NCI-H2227 treated with DMSO at 0.1 percent for 48 hours (cell line): ENCODE measurements around the gene UST.
"Not testable (repeated sequence)": the region's sequence is repeated elsewhere in the genome, so short reads cannot be mapped to it uniquely, and the experiment has no call there.

Experiments used
- DNase-seq: peaks from one replicate; lab custom pipeline; 2025; lab: John Stamatoyannopoulos, UW

UST gene

DNA sequence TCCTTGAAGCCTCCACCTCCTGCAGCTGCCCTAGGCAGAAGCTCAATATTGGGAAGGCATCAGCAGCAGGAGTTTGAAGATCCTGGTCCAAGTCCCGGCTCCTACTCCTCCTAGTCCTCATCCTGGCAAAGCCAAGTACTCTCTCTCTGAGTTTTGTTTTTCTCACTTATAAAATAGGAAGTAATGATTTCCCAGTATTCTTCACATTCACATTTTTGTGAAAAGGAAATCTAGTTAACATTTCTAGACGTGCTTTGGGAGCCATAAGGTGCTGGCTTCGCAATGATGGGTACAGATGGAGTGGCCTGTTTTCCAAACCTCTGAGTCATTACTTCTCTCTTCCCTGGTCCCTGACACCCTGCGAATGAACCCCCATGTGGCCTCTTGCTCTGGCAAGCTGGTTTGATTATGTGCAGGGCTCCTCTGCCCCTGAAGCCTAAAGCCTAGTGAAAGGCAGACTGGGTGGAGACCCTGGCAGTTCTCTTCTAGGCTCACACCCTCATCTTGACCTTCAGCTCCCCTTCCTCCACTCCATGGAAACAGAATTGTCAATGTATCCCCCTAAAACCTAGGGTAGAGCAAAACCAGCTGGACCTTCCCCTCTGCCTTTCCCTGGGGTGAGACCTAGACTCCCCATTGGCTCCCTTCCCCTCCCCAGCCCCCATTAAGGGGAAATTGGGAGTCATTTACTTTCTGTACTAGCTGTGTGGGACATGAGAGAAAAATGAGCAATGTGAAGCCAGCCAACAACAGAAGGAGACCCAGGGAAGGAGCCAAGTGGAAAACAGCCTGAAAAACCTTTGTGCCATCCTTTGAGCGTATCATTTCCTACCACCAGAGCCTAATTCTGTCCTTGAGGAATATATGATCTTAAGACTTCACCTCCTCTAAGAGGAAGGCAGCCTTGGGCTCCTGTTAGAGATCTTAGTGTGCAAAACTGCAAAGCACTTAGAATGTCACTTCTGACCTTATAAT, 158.4 kb downstream of the UST start:
- no peak for DNase-seq

DNA sequence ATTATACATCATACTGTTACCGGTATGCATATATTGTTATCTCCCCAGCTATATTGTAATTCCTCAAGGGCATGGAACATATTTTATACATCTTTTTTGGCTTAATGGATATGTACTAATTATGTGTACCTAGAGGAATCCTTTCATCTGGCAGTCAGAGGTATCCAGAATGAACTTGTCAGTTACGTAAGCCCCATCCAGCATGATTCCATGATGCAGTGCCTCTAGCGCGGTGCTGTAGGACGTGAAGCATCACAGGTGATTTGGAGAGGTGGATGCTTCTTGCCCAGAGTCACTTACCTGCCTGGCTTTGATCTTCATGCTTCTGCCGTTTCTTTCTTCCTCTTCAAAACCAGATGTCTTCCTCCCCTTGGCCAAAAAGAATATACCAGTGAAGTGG, 159.1 kb downstream of the UST start:
- DNase-seq: no peak

DNA sequence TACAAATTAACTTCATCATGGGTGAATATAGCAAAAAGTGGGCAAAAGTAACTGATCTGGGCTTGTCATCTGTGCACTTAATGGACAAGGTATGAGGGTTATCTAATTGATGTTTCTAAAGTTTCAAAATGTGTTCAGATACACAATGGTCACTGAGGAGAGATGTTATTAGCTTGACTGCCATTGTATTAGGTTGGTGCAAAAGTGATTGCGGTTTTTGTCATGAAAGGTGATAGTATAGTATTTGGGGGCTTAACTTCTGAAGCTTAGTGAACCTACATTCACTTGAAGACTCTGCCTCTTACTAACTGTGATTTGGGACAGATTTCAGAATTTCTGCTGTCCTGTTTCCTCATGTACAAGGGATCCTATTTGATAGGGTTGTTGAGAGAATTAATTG, 159.6 kb downstream of the UST start:
- no peak for DNase-seq

DNA sequence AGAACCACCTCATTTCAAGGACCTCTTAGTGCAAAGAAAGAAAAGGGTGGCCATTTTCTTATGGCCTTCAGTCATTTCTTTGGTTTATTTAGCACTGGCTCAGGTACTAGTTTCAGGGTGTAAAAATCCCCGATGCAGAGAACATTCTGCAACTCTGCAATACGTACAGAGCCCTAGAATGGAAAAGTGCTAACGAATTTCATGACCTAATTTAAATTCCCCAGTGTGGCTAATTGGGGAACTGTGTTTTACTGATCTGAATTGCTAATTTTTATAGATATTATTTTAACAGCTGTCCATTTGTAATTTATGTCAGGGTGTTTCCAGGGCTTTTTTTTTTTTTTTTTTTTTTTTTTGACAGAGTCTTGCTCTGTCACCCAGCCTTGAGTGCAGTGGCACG, 160.7 kb downstream of the UST start:
- no peak for DNase-seq

GRCh38 chr6:148912252-148912651, 165.4 kb downstream of the UST start:
- DNase-seq: no peak

GRCh38 chr6:148915810-148916209, 169.0 kb downstream of the UST start:
- no peak for DNase-seq

DNA sequence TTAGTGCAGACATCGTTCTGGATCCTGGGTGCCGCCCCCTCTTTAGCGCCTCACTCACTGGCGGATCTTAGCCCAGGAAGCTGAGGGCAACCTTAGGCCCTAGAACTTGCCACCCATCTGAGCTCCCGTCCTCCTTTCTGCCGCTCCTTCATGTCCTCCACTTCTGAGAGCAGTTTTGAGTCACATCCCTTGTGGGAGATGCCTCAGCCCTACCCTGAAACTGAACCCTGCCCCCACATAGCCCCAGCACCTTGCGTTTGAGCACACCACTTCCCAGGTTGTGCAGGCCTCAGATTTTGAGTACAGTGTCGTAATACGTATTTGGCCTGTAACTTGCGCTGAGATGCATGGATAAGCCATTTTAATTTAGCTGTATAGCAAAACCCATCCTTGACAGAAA, 169.7 kb downstream of the UST start:
- DNase-seq: not testable (repeated sequence)

DNA sequence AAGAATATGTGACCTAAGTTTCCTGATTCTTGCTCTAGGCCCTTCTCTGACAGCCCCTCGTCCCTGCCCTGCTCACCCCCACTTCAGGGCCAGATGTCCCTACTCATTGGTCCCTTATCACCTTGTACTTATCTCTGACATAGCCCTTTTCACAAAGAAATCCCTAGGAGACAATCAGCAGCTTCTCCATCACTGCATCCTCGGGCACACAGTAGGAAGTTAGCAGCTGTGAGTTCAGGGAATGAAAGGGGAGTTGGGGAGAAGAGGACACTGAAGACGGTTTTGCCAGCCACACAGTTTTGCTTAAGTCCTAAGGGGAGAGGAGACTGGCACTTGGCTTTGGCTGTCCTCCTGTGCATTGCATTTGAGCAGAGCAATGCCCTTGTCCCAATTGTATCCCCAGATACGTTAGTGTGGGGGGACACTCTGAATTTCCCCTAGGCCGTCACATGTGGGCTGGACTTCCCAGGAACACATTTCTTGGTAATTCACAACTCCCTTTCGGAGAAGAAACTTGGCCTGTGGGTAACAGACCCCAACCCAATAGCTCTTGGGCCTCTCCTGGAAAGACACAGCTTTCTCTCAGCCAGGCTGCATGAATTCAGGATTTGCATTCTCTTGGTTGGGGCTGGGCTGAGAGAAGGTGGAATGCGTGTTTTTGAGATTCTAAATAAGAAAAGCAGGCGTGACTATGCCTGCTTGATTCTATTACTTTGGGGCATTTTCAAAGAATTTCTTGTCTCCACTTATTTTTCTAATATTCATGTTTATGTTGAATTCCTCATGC, 177.6 kb downstream of the UST start:
- no peak for DNase-seq

- no peak for DNase-seq
Observed at GRCh38 chr6:148925701-148926100, 178.9 kb downstream of the UST start.

DNA sequence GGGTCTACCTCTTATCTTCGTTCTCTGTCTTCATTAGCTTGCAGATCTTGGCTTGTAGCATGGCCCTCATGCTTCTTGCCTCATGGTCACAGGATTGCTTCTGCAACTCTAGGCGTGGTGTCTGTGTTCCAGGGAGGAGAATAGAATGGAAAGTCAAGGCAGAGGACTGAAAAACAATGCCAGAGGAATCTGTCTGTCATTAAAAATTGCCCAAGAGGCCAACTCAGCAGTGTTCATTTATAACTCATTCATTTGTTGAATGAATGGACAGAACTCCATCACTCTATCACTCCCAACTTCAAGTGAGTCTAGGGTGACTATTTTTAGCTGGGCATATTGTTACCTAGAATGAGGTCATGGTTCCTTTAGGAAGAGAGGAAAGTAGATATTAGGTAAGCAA, 179.6 kb downstream of the UST start:
- DNase-seq: no peak

- DNase-seq: no peak
Observed at GRCh38 chr6:148927586-148927985, 180.8 kb downstream of the UST start.

DNA sequence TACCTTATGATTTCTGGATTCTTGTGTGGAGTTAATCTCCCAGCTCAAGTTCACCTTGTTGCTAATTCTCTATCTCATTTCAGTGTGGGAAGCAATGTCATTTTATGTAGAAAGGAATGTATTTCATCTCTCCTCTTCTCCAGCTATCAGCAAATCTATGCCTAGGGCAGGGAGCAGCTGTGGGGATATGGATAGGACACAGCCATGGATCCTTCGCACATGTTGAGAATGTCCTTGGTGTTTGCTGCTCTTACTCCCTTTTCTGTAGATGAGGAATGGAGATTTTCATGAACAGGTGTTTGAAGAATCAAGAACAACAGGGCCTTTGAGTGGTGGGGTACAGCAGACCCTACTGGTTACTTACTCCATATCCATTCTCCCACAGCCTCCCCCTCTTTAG, 182.0 kb downstream of the UST start:
- DNase-seq: no peak

DNA sequence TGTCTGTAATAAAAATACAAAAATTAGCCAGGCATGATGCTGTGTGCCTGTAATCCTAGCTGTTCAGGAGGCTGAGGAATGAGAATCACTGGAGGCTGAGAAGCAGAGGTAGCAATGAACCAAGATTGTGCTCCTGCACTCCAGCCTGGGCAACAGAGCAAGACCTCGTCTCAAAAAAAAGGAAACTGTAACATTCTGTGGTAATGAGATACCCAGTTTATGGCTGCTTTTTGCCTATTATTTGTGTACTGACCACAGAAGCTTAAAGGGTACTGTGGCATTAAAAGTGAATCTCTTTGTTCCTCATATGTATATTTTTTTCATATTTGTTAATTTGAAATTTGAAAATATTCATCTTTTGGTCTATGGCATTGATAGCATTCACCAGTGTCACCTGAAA, 185.4 kb downstream of the UST start:
- no peak for DNase-seq

- DNase-seq: no peak
Observed at GRCh38 chr6:148932731-148933130, 185.9 kb downstream of the UST start.

DNA sequence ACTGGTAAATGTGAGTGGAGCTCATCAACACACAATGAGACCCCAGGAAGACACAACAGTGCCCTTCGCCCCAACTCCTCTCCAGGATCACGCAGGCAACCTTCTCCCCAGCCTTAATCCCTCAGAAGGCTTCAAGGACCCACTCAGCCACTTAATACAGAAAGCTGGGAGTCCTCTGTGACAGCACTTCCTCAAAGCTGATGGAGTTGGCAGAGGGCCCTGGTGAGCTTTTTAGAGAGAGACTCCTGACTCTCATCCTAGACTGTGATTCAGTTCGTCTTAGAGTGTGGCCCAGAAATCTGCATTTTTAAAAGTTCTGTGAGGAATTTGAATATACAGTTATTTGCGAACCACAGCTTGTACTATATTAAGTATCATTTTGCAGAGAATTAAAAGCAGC, 187.7 kb downstream of the UST start:
- DNase-seq: no peak

- DNase-seq: no peak
Observed at GRCh38 chr6:148934961-148935360, 188.1 kb downstream of the UST start.

- no peak for DNase-seq
Observed at GRCh38 chr6:148935705-148936435, 189.0 kb downstream of the UST start.

DNA sequence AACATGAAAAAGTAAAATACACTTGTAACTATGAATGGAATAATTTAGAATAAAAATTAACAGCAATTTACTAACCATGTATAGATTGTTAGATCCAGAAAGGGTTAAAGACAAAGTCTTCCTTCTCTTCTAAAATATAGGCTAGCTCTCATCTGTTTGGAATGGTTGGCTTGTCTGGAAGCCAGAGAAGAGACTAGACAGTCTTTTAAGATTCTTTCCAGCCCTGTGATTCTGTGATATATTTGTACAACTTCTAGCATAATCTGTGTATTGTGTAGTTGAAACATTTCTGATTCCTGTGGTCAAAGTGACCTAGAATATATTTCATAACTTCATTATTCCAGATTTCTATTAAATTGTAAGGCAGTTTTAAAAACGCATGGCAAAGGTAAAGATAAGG, 196.6 kb downstream of the UST start:
- no peak for DNase-seq

GRCh38 chr6:148944608-148945007, 197.8 kb downstream of the UST start:
- no peak for DNase-seq

DNA sequence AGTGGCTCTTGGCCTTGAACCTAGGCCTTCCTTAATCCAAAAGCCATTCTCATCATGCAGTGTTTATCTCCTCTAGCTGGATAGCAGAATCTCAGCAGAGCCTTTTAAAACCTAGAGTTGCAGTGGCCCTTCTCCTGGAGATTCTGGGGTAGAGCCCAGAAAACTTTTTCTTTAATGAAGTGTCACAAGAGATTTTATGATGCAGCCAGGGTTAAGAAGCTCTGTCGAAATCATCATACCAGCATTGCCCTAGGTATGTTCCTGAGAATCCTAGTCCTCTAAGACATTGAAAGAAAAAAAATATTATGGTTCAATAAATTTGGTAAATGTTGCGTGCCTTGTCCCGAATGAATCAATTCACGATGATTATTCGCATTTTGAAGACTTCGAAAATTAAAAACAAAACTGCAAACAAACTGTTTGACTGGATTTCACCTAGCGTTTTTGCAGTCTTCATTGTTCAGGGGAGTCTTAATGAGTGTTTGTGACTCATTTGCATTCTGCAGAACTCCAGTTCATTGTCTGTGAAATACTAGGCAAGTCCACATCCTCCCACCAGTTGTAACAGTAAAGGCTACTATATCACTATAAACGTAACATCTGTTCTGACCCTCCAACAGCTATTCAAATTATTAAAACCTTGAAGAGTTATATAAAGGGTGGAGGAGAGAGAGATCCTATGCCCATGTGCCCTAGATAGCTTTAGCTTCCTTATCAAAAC, 198.6 kb downstream of the UST start:
- DNase-seq: no peak

DNA sequence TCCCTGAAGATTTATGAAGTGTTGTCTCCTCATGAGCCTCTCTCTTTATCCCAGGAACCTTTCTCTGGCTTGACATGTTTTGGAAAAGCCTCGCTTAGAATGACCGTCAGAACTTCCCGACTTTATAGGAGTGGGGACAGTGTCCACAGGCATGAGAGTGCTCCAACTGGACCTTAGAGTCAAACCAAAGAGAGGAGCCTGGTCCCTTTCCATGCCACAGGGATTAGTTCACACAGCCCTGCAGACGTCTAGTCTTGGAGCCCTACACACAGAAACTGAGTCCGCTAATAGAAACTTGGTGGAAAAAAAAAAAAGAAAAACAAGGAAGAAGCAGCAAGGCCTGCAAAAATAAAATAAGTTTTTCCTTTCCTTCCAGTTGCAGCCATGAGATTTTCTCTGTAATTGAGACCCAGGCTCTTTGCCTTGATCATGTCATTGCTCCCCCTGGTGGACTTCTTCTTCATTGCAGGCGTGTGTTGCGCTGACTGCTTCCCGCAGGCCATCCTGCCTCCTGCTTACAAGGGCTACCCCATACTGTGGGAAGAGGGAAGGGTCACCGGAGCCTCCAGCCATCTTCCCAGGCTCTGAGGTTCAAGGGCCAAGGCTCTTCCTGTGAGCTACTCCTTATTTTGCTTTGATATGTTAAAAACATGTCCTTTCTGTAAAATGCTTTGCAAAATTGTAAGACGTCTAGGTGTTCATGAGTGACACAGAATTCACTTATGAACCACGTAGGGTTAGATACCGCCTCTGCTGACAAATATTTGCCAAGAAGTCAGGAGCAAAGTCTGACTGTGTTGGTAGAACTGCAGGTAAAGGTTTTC, 201.0 kb downstream of the UST start:
- DNase-seq: peak; percentile 40
